CD8-positive, alpha-beta memory T cell (primary cell): ENCODE data around the gene IMP4. TPM values are rescaled to one million over a fixed set of nuclear protein-coding genes. Genes with fewer than 3 reads are reported as not detected.

Source experiments
- CTCF ChIA-PET: fragments of 350-600 bp; sonication (Branson Sonifier 250); formaldehyde crosslinking; loops from one replicate; lab custom pipeline; 2021; ENCODE audit warnings: antibody characterized with exemption; lab: Charles Lee
- POLR2A ChIA-PET: fragments of 350-600 bp; sonication (Branson Sonifier 250); formaldehyde crosslinking; loops from one replicate; lab custom pipeline; 2021; ENCODE audit warnings: antibody characterized with exemption; lab: Charles Lee
- DNase-seq, 5 donors: peaks; one replicate each; pipeline versions ENCODE4 v3.0.0 to v3.0.0-alpha.2; 2020 to 2022; ENCODE audit warnings: mixed read lengths in 1 of 5
- H3K27ac ChIP-seq: one replicate; pipeline ENCODE4 v1.7.0; 2013; ENCODE audit warnings: low read depth, mild to moderate bottlenecking, low read length, moderate library complexity
- H3K27me3 ChIP-seq: 2 replicates; pipeline ENCODE4 v1.7.0; 2013; ENCODE audit warnings: low read length, mild to moderate bottlenecking; ENCODE audit not compliant: insufficient read depth, poor library complexity, severe bottlenecking
- H3K36me3 ChIP-seq: 2 replicates; pipeline ENCODE4 v1.7.0; 2013; ENCODE audit warnings: mild to moderate bottlenecking, low read length, moderate library complexity; ENCODE audit not compliant: insufficient read depth
- H3K4me1 ChIP-seq: 2 replicates; pipeline ENCODE4 v1.7.0; 2013; ENCODE audit warnings: mild to moderate bottlenecking, low read length, moderate library complexity; ENCODE audit not compliant: insufficient read depth
- H3K4me3 ChIP-seq: 2 replicates; pipeline ENCODE4 v1.7.0; 2013; ENCODE audit warnings: mild to moderate bottlenecking, low read length
- H3K9me3 ChIP-seq: 2 replicates; pipeline ENCODE4 v1.7.0; 2013; ENCODE audit warnings: mild to moderate bottlenecking, low read length
- H3K27ac Mint-ChIP-seq, 8 donors: one replicate each; pipeline ENCODE4 v1.8.0; 2020 to 2021; ENCODE audit warnings: mixed read lengths in 8 of 8, mild to moderate bottlenecking in 6 of 8, inconsistent platforms in 3 of 8, moderate library complexity in 3 of 8
- H3K27me3 Mint-ChIP-seq, 2 donors: one replicate each; pipeline ENCODE4 v1.8.0; 2020 to 2021; ENCODE audit warnings: mixed read lengths in 2 of 2, mild to moderate bottlenecking in 1 of 2, moderate library complexity in 1 of 2
- H3K36me3 Mint-ChIP-seq, 3 donors: one replicate each; pipeline ENCODE4 v1.8.0; 2020 to 2021; ENCODE audit warnings: mixed read lengths in 3 of 3, inconsistent platforms in 1 of 3, mild to moderate bottlenecking in 1 of 3
- H3K4me1 Mint-ChIP-seq, 3 donors: one replicate each; pipeline ENCODE4 v1.8.0; 2020 to 2021; ENCODE audit warnings: mixed read lengths in 3 of 3, inconsistent platforms in 1 of 3, mild to moderate bottlenecking in 1 of 3
- H3K4me3 Mint-ChIP-seq, 7 donors: one replicate each; pipeline ENCODE4 v1.8.0; 2020 to 2021; ENCODE audit warnings: mixed read lengths in 7 of 7, mild to moderate bottlenecking in 6 of 7, moderate library complexity in 4 of 7, inconsistent platforms in 2 of 7
- H3K9me3 Mint-ChIP-seq, 5 donors: one replicate each; pipeline ENCODE4 v1.8.0; 2020 to 2022; ENCODE audit warnings: mixed read lengths in 5 of 5, mild to moderate bottlenecking in 3 of 5, moderate library complexity in 2 of 5, inconsistent platforms in 1 of 5
- polyA plus RNA-seq: library from polyadenylated mRNA; unstranded; fragments of 300-500 nt; fragmentation: Illumina TruSeq; gene quantifications from one replicate; pipeline ENCODE4 v1.2.3, GENCODE V29; 2021
- total RNA-seq, 2 experiments: library from RNA; stranded (reverse); gene quantifications; one replicate each; pipeline ENCODE4 v1.2.3, GENCODE V29; 2021

The IMP4 gene
- total and polyA plus RNA-seq, 3 experiments from 2014 or later = 86.8 to 239 (median 227) TPM

GRCh38 chr2:130353291-130354138, 10.8 kb downstream of the IMP4 start:
- no peak for DNase-seq
- peak overlapping the region in 2 of 8 donors; percentile 72 to 89 for H3K27ac Mint-ChIP-seq
- Histone ChIP-seq H3K27ac (no peak overlapping the region), H3K27me3 (no peaks in the 10 kb centered on the region), H3K36me3 (no peaks in the 10 kb centered on the region), H3K4me3 (no peak overlapping the region), H3K9me3 (no peaks in the 10 kb centered on the region), H3K4me1 (peaks cover 5% of the 10 kb centered on the region)
- H3K4me1 Mint-ChIP-seq = peaks cover 14 to 15% (median 15%) of the 10 kb centered on the region in 3 donors
- peak overlapping the region in 4 of 7 donors; percentile 15 to 69 (median 46) for H3K4me3 Mint-ChIP-seq
- H3K36me3 Mint-ChIP-seq = peaks cover 0 to 5% (median 0%) of the 10 kb centered on the region in 3 donors
- H3K9me3 Mint-ChIP-seq = no peaks in the 10 kb centered on the region
- POLR2A ChIA-PET = interaction anchor here (0.6 to 1.5 kb wide), 2 partner anchors 12 to 19 kb away, joined by 3 read pairs; a partner anchor contains a TSS
- no peaks in the 10 kb centered on the region for H3K27me3 Mint-ChIP-seq
- CTCF ChIA-PET = interaction anchor here (1.5 to 2.6 kb wide), 2 partner anchors 11 to 172 kb away, joined by 6 to 8 read pairs; partner anchors contain the start of genes IMP4 and SMPD4

- H3K27ac Mint-ChIP-seq = peak overlapping the region in 2 of 8 donors; percentile 17 to 30
- no peaks in the 10 kb centered on the region for H3K27me3 Mint-ChIP-seq
- H3K27ac ChIP-seq = no peak overlapping the region
- peaks cover 14 to 15% (median 15%) of the 10 kb centered on the region in 3 donors for H3K4me1 Mint-ChIP-seq
- peak overlapping the region in 6 of 7 donors; percentile 69 to 91 (median 81) for H3K4me3 Mint-ChIP-seq
- H3K9me3 Mint-ChIP-seq = no peaks in the 10 kb centered on the region
- no peak for DNase-seq
- no peaks in the 10 kb centered on the region for H3K9me3 ChIP-seq
- no peak overlapping the region for H3K4me3 ChIP-seq
- H3K36me3 ChIP-seq = no peaks in the 10 kb centered on the region
- H3K27me3 ChIP-seq = no peaks in the 10 kb centered on the region
- peaks cover 5% of the 10 kb centered on the region for H3K4me1 ChIP-seq
- H3K36me3 Mint-ChIP-seq = peaks cover 0 to 3% (median 0%) of the 10 kb centered on the region in 3 donors
- ChIA-PET CTCF (interaction anchor here (1.5 to 2.6 kb wide), 2 partner anchors 11 to 173 kb away, joined by 6 to 8 read pairs; partner anchors contain the start of genes IMP4 and SMPD4), POLR2A (interaction anchor here (1.5 kb wide), 1 partner anchor 19 kb away, joined by 3 read pairs; no protein-coding TSS in a partner anchor)
These were observed 11.4 kb downstream of the IMP4 start for GRCh38 chr2:130354139-130354428.

GRCh38 chr2:130355172-130355577, 12.5 kb downstream of the IMP4 start:
- Histone ChIP-seq H3K4me3 (peak overlapping the region; percentile 66), H3K9me3 (no peaks in the 10 kb centered on the region), H3K4me1 (peaks cover 5% of the 10 kb centered on the region), H3K27me3 (no peaks in the 10 kb centered on the region), H3K27ac (no peak overlapping the region), H3K36me3 (no peaks in the 10 kb centered on the region)
- peaks cover 14 to 15% (median 15%) of the 10 kb centered on the region in 3 donors for H3K4me1 Mint-ChIP-seq
- DNase-seq = no peak
- peak overlapping the region; percentile 69 to 91 (median 81) for H3K4me3 Mint-ChIP-seq
- POLR2A ChIA-PET = interaction anchor here (1.2 to 2.4 kb wide), 2 partner anchors 13 to 15 kb away, joined by 3 to 12 read pairs; partner anchors contain the start of gene IMP4
- H3K27ac Mint-ChIP-seq = peak overlapping the region in 6 of 8 donors; percentile 50 to 84 (median 60)
- H3K27me3 Mint-ChIP-seq = no peaks in the 10 kb centered on the region
- H3K9me3 Mint-ChIP-seq = no peaks in the 10 kb centered on the region
- peaks cover 0 to 1% (median 0%) of the 10 kb centered on the region in 3 donors for H3K36me3 Mint-ChIP-seq
- CTCF ChIA-PET = interaction anchor here (0.9 to 2.6 kb wide), 5 partner anchors 11 to 174 kb away, joined by 3 to 8 read pairs (median 5); partner anchors contain the start of gene SMPD4

- Histone ChIP-seq H3K36me3 (no peaks in the 10 kb centered on the region), H3K27ac (peak within 1 kb of the TSS; percentile 43), H3K27me3 (no peaks in the 10 kb centered on the region), H3K4me1 (peaks cover 5% of the 10 kb centered on the region), H3K4me3 (peak within 1 kb of the TSS; percentile 66), H3K9me3 (no peaks in the 10 kb centered on the region)
- no peaks in the 10 kb centered on the region for H3K9me3 Mint-ChIP-seq
- H3K4me3 Mint-ChIP-seq = peak within 1 kb of the TSS; percentile 81 to 91 (median 84)
- no peaks in the 10 kb centered on the region for H3K27me3 Mint-ChIP-seq
- peaks cover 14 to 15% (median 15%) of the 10 kb centered on the region in 3 donors for H3K4me1 Mint-ChIP-seq
- ChIA-PET POLR2A (interaction anchor here (0.6 to 2.4 kb wide), 3 partner anchors 13 to 1133 kb away, joined by 3 to 12 read pairs (median 5); partner anchors contain the start of gene IMP4), CTCF (interaction anchor here (0.6 to 2.6 kb wide), 8 partner anchors 9 to 175 kb away, joined by 3 to 8 read pairs (median 4); partner anchors contain the start of gene SMPD4)
- peak within 1 kb of the TSS in 7 of 8 donors; percentile 50 to 92 (median 60) for H3K27ac Mint-ChIP-seq
- H3K36me3 Mint-ChIP-seq = peaks cover 0 to 2% (median 1%) of the 10 kb centered on the region in 3 donors
- peak; percentile 44 to 70 (median 54) for DNase-seq
These were observed 13.1 kb downstream of the IMP4 start, which contains the start of gene PTPN18 for GRCh38 chr2:130355578-130356431. TSS of gene PTPN18 (plus strand) at chr2:130356056. CDS start at chr2:130356108, 52 bp downstream.

- Histone ChIP-seq H3K27ac (no peak overlapping the region), H3K4me1 (peaks cover 5% of the 10 kb centered on the region), H3K36me3 (no peaks in the 10 kb centered on the region), H3K9me3 (no peaks in the 10 kb centered on the region), H3K27me3 (no peaks in the 10 kb centered on the region), H3K4me3 (no peak overlapping the region)
- Mint-ChIP-seq H3K36me3 (peaks cover 0 to 2% (median 1%) of the 10 kb centered on the region in 3 donors), H3K4me3 (no peak overlapping the region), H3K9me3 (no peaks in the 10 kb centered on the region), H3K27ac (no peak overlapping the region), H3K27me3 (peaks cover 0 to 1% of the 10 kb centered on the region in 2 donors), H3K4me1 (peaks cover 14 to 15% (median 15%) of the 10 kb centered on the region in 3 donors)
- ChIA-PET CTCF (interaction anchor here (1.4 kb wide), 1 partner anchor 15 kb away, joined by 4 read pairs; no protein-coding TSS in a partner anchor), POLR2A (no interaction called here)
- DNase-seq = no peak
These were observed 15.2 kb downstream of the IMP4 start for GRCh38 chr2:130357864-130358263.

GRCh38 chr2:130358420-130359350, 16.0 kb downstream of the IMP4 start:
- peaks cover 14 to 15% (median 15%) of the 10 kb centered on the region in 3 donors for H3K4me1 Mint-ChIP-seq
- no peaks in the 10 kb centered on the region for H3K9me3 Mint-ChIP-seq
- DNase-seq = no peak
- no peak overlapping the region for H3K27ac Mint-ChIP-seq
- no peak overlapping the region for H3K4me3 ChIP-seq
- peaks cover 0 to 1% of the 10 kb centered on the region in 2 donors for H3K27me3 Mint-ChIP-seq
- H3K36me3 ChIP-seq = no peaks in the 10 kb centered on the region
- no peak overlapping the region for H3K27ac ChIP-seq
- peak overlapping the region in 1 of 7 donors; percentile 75 for H3K4me3 Mint-ChIP-seq
- H3K36me3 Mint-ChIP-seq = peaks cover 0 to 2% (median 1%) of the 10 kb centered on the region in 3 donors
- ChIA-PET CTCF (no interaction called here), POLR2A (no interaction called here)
- H3K27me3 ChIP-seq = no peaks in the 10 kb centered on the region
- peaks cover 5% of the 10 kb centered on the region for H3K4me1 ChIP-seq
- H3K9me3 ChIP-seq = no peaks in the 10 kb centered on the region
